GM23338 (cell line): ENCODE data around the gene TARP.

Source experiments
- CREB1 ChIP-seq: fragments of 250-450 bp; sonication (Bioruptor Pico); IDR thresholded peaks from 2 replicates; pipeline ENCODE4 v1.5.0; 2020; ENCODE audit warnings: low read depth, mild to moderate bottlenecking, moderate library complexity
- CTCF ChIP-seq, 2 experiments: fragments of 200-600 bp in 1 of 2; sonication (generic) in 1 of 2; conservative IDR thresholded peaks; 2 replicates each; pipeline versions ENCODE4 v1.5.1 to v1.6.1; 2016 to 2017; ENCODE audit warnings: antibody characterized with exemption in 2 of 2, low read depth in 2 of 2, mild to moderate bottlenecking in 2 of 2, moderate library complexity in 1 of 2
- ETS1 ChIP-seq: IDR thresholded peaks from 2 replicates; pipeline ENCODE4 v1.6.1; 2016; ENCODE audit warnings: antibody characterized with exemption
- EZH2 ChIP-seq: fragments of 200-600 bp; sonication (generic); IDR thresholded peaks from one replicate; pipeline ENCODE4 v1.8.0; 2017; ENCODE audit warnings: antibody characterized with exemption, mild to moderate bottlenecking, low read depth; ENCODE audit not compliant: unreplicated experiment
- EZH2phosphoT487 ChIP-seq: fragments of 200-600 bp; sonication (generic); IDR thresholded peaks from one replicate; pipeline ENCODE4 v1.8.1; 2018; ENCODE audit warnings: antibody characterized with exemption; ENCODE audit not compliant: unreplicated experiment
- JUNB ChIP-seq: IDR thresholded peaks from one replicate; pipeline ENCODE4 v1.6.1; 2016; ENCODE audit warnings: antibody characterized with exemption; ENCODE audit not compliant: unreplicated experiment
- NANOG ChIP-seq: IDR thresholded peaks from 2 replicates; pipeline ENCODE4 v1.6.1; 2016; ENCODE audit warnings: antibody characterized with exemption, borderline replicate concordance
- POLR2AphosphoS5 ChIP-seq: IDR thresholded peaks from 2 replicates; pipeline ENCODE4 v1.6.1; 2016; ENCODE audit warnings: antibody characterized with exemption, low read depth
- REST ChIP-seq: IDR thresholded peaks from one replicate; pipeline ENCODE4 v1.6.1; 2018; ENCODE audit warnings: antibody characterized with exemption; ENCODE audit not compliant: unreplicated experiment
- STAT1 ChIP-seq: IDR thresholded peaks from one replicate; pipeline ENCODE4 v1.6.1; 2016; ENCODE audit warnings: antibody characterized with exemption; ENCODE audit not compliant: unreplicated experiment
- ZNF114 ChIP-seq: fragments of 250-450 bp; sonication (Bioruptor Pico); IDR thresholded peaks from 2 replicates; pipeline ENCODE4 v1.5.0; 2020; ENCODE audit warnings: mild to moderate bottlenecking, moderate library complexity
- ZNF331 ChIP-seq: fragments of 250-450 bp; sonication (Bioruptor Pico); IDR thresholded peaks from 2 replicates; pipeline ENCODE4 v1.5.0; 2020; ENCODE audit warnings: low read depth, mild to moderate bottlenecking, moderate library complexity
- ZNF462 ChIP-seq: fragments of 250-450 bp; sonication (Bioruptor Pico); IDR thresholded peaks from 2 replicates; pipeline ENCODE4 v1.5.0; 2020; ENCODE audit warnings: mild to moderate bottlenecking, moderate library complexity

- TF ChIP-seq POLR2AphosphoS5 (no peak), CTCF (conservative IDR thresholded peaks at IDR 0.05; ENCODE audit: low read depth in 2 of 2) (peak; percentile 55 to 68), ZNF331 (CRISPR knock-in tag) (no peak), EZH2 (no peak), CREB1 (CRISPR knock-in tag) (no peak), ZNF462 (no peak), JUNB (no peak), EZH2phosphoT487 (no peak), REST (no peak), ETS1 (no peak), STAT1 (no peak), ZNF114 (CRISPR knock-in tag) (no peak), NANOG (no peak)
Observed at GRCh38 chr7:38291117-38291647, 17.7 kb upstream of the TARP start.
